Testis (tissue), 2 donors: ENCODE measurements around the gene CUL7.

Experiments
- POLR2A ChIP-seq: fragments of 450-650 bp; IDR thresholded peaks from one replicate; pipeline ENCODE4 v1.6.1; 2017; ENCODE audit warnings: antibody characterized with exemption, mild to moderate bottlenecking, moderate library complexity
- TF ChIP-seq, protein P1 (sequence below), 3 experiments: fragments of 450-650 bp in 2 of 3; fragments of 200-600 bp in 1 of 3; sonication (generic) in 1 of 3; IDR thresholded peaks; one replicate each; pipeline ENCODE4 v1.5.1; 2016 to 2019; ENCODE audit warnings: antibody characterized with exemption in 3 of 3, mild to moderate bottlenecking in 2 of 3, moderate library complexity in 1 of 3

DNA sequence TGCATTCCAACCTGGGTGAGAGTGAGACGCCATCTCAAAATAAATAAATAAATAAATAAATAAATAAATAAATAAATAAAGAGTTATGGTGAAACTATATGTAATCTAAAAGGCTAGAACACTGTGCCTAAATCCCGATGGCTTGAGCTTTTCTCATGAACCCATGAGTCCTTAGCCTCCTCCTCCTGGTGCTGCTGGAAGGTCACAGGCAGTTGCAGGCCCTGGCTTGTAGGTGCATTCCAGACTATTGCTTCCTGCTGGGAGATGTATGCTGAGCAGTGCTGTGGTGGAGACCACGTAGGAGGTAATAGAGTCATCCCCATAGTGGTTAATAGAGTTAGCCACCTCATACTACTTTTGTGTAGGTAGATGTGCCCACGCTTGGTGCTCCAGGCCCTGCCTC, 35.0 kb upstream of the CUL7 start:
- TF ChIP-seq, protein P1, sequence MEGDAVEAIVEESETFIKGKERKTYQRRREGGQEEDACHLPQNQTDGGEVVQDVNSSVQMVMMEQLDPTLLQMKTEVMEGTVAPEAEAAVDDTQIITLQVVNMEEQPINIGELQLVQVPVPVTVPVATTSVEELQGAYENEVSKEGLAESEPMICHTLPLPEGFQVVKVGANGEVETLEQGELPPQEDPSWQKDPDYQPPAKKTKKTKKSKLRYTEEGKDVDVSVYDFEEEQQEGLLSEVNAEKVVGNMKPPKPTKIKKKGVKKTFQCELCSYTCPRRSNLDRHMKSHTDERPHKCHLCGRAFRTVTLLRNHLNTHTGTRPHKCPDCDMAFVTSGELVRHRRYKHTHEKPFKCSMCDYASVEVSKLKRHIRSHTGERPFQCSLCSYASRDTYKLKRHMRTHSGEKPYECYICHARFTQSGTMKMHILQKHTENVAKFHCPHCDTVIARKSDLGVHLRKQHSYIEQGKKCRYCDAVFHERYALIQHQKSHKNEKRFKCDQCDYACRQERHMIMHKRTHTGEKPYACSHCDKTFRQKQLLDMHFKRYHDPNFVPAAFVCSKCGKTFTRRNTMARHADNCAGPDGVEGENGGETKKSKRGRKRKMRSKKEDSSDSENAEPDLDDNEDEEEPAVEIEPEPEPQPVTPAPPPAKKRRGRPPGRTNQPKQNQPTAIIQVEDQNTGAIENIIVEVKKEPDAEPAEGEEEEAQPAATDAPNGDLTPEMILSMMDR (IDR thresholded peaks at IDR 0.05), result no peak
- no peak for TF ChIP-seq POLR2A
